ENCODE results near the gene GPR82. TPM values are rescaled to one million over a fixed set of nuclear protein-coding genes. Genes with fewer than 3 reads are reported as not detected.

Gene GPR82
- total RNA-seq, 1 donor from 2014 or later, result not detected

GRCh38 chrX:41759817-41760216 is 35.8 kb downstream of the GPR82 start:
- no peak overlapping the region for H3K4me3 Mint-ChIP-seq (ENCODE audit: unreplicated experiment)
- H3K27ac Mint-ChIP-seq (ENCODE audit: unreplicated experiment), result no peak overlapping the region
- DNase-seq (ENCODE audit: extremely low spot score, unreplicated experiment), result no peak
- TF ChIP-seq CTCF (IDR thresholded peaks at IDR 0.05), result peak; percentile 55
- H3K27me3 Mint-ChIP-seq (ENCODE audit: unreplicated experiment), result no peaks in the 10 kb centered on the region
- no peaks in the 10 kb centered on the region for H3K9me3 Mint-ChIP-seq (ENCODE audit: unreplicated experiment)
- peaks cover 4% of the 10 kb centered on the region for H3K4me1 Mint-ChIP-seq (ENCODE audit: unreplicated experiment)
- H3K36me3 Mint-ChIP-seq (ENCODE audit: unreplicated experiment), result no peaks in the 10 kb centered on the region

GRCh38 chrX:41761169-41761568 is 37.2 kb downstream of the GPR82 start:
- Mint-ChIP-seq H3K4me1 (ENCODE audit: unreplicated experiment) (peaks cover 4% of the 10 kb centered on the region), H3K27me3 (ENCODE audit: unreplicated experiment) (no peaks in the 10 kb centered on the region), H3K36me3 (ENCODE audit: unreplicated experiment) (no peaks in the 10 kb centered on the region), H3K4me3 (ENCODE audit: unreplicated experiment) (no peak overlapping the region), H3K9me3 (ENCODE audit: unreplicated experiment) (no peaks in the 10 kb centered on the region), H3K27ac (ENCODE audit: unreplicated experiment) (no peak overlapping the region)
- TF ChIP-seq CTCF (IDR thresholded peaks at IDR 0.05), result no peak
- no peak for DNase-seq (ENCODE audit: extremely low spot score, unreplicated experiment)

- no peak overlapping the region for H3K4me3 Mint-ChIP-seq (ENCODE audit: unreplicated experiment)
- no peak for TF ChIP-seq CTCF (IDR thresholded peaks at IDR 0.05)
- peaks cover 4% of the 10 kb centered on the region for H3K4me1 Mint-ChIP-seq (ENCODE audit: unreplicated experiment)
- no peaks in the 10 kb centered on the region for H3K27me3 Mint-ChIP-seq (ENCODE audit: unreplicated experiment)
- H3K9me3 Mint-ChIP-seq (ENCODE audit: unreplicated experiment), result no peaks in the 10 kb centered on the region
- H3K36me3 Mint-ChIP-seq (ENCODE audit: unreplicated experiment), result no peaks in the 10 kb centered on the region
- no peak for DNase-seq (ENCODE audit: extremely low spot score, unreplicated experiment)
- H3K27ac Mint-ChIP-seq (ENCODE audit: unreplicated experiment), result no peak overlapping the region
Measured at GRCh38 chrX:41761702-41762101, 37.7 kb downstream of the GPR82 start.

- H3K36me3 Mint-ChIP-seq (ENCODE audit: unreplicated experiment), result no peaks in the 10 kb centered on the region
- no peaks in the 10 kb centered on the region for H3K9me3 Mint-ChIP-seq (ENCODE audit: unreplicated experiment)
- TF ChIP-seq CTCF (IDR thresholded peaks at IDR 0.05), result no peak
- no peak for DNase-seq (ENCODE audit: extremely low spot score, unreplicated experiment)
- H3K27me3 Mint-ChIP-seq (ENCODE audit: unreplicated experiment), result no peaks in the 10 kb centered on the region
- no peak overlapping the region for H3K4me3 Mint-ChIP-seq (ENCODE audit: unreplicated experiment)
- H3K27ac Mint-ChIP-seq (ENCODE audit: unreplicated experiment), result peak overlapping the region; percentile 36
- peaks cover 23% of the 10 kb centered on the region for H3K4me1 Mint-ChIP-seq (ENCODE audit: unreplicated experiment)
Measured at GRCh38 chrX:41779030-41779564, 55.1 kb downstream of the GPR82 start.

Other genes starting within 250 kb of the GPR82 start
- gene GPR34, start 35.2 kb upstream of the GPR82 start, total RNA-seq, result not detected in 2 replicates
- 43.0 and 47.5 TPM in 2 replicates for gene CASK, start 199.4 kb downstream of the GPR82 start, total RNA-seq

All from osteocyte (in vitro differentiated cells).